HepG2 (cell line): ENCODE results near the gene UBXN2A. TPM values are rescaled to one million over a fixed set of nuclear protein-coding genes. Genes with fewer than 3 reads are reported as not detected.

Experiments used
- KMT2A ChIP-seq: sonication (generic); formaldehyde crosslinking; IDR thresholded peaks from 2 replicates; pipeline ENCODE4 v1.4.0; 2020; ENCODE audit warnings: missing genetic modification reagents
- MEF2D ChIP-seq: sonication (generic); formaldehyde crosslinking; IDR thresholded peaks from 2 replicates; pipeline ENCODE4 v1.5.1; 2020; ENCODE audit warnings: mild to moderate bottlenecking, missing genetic modification reagents
- MXI1 ChIP-seq: IDR thresholded peaks from 3 replicates; pipeline ENCODE4 v1.6.1; 2012; ENCODE audit warnings: low read depth, low read length, inconsistent platforms, borderline replicate concordance
- SMYD3 ChIP-seq: sonication (generic); formaldehyde crosslinking; IDR thresholded peaks from 2 replicates; pipeline ENCODE4 v1.8.1; 2023; ENCODE audit warnings: mild to moderate bottlenecking, missing genetic modification reagents
- SP4 ChIP-seq: sonication (generic); formaldehyde crosslinking; IDR thresholded peaks from 2 replicates; pipeline ENCODE4 v1.8.1; 2023; ENCODE audit warnings: mild to moderate bottlenecking, missing genetic modification reagents
- THYN1 ChIP-seq: sonication (generic); formaldehyde crosslinking; IDR thresholded peaks from 2 replicates; pipeline ENCODE4 v1.8.1; 2023; ENCODE audit warnings: low read depth, mild to moderate bottlenecking, moderate library complexity, missing genetic modification reagents, borderline replicate concordance
- ZNF382 ChIP-seq: sonication (generic); formaldehyde crosslinking; IDR thresholded peaks from 2 replicates; pipeline ENCODE4 v1.5.0; 2020; ENCODE audit warnings: missing genetic modification reagents, mild to moderate bottlenecking, borderline replicate concordance
- ZNF768 ChIP-seq: sonication (generic); formaldehyde crosslinking; IDR thresholded peaks from 2 replicates; pipeline ENCODE4 v1.4.0; 2020; ENCODE audit warnings: missing genetic modification reagents
- polyA plus RNA-seq, 8 experiments: library from polyadenylated mRNA; depleted of rRNA in 3 of 8; stranded (reverse) in 7 of 8; unstranded in 1 of 8; fragments of >200 nt; fragmentation: Illumina TruSeq in 4 of 8; extraction: Trizol in 4 of 8; gene quantifications; 2 replicates each; pipeline versions ENCODE4 v1.2.1 to v1.2.3, GENCODE V29; 2011 to 2016; ENCODE audit warnings: low read depth in 4 of 8, missing spikeins in 1 of 8, mixed read lengths in 1 of 8; ENCODE audit not compliant: insufficient read depth in 1 of 8
- total RNA-seq, 5 experiments: library from RNA; depleted of rRNA; stranded (reverse); fragments of >200 nt; fragmentation: Illumina TruSeq; extraction: Trizol; gene quantifications; 2 replicates each; pipeline ENCODE4 v1.2.3, GENCODE V29; 2016; ENCODE audit warnings: low read depth in 1 of 5
- TF ChIP-seq, protein P1 (sequence below): sonication (generic); formaldehyde crosslinking; IDR thresholded peaks from 2 replicates; pipeline ENCODE4 v1.8.0; 2022; ENCODE audit warnings: missing genetic modification reagents, mild to moderate bottlenecking, borderline replicate concordance
- TF ChIP-seq, protein P2 (sequence below): sonication (generic); IDR thresholded peaks from 2 replicates; pipeline ENCODE4 v1.6.1; 2016; ENCODE audit warnings: low read depth, borderline replicate concordance
- TF ChIP-seq, protein P3 (sequence below): sonication (generic); formaldehyde crosslinking; IDR thresholded peaks from 2 replicates; pipeline ENCODE4 v1.5.0; 2020; ENCODE audit warnings: mild to moderate bottlenecking, missing genetic modification reagents
- TF ChIP-seq, protein P4 (sequence below): sonication (generic); formaldehyde crosslinking; IDR thresholded peaks from 2 replicates; pipeline ENCODE4 v1.5.1; 2020; ENCODE audit warnings: mild to moderate bottlenecking, missing genetic modification reagents, moderate library complexity
- TF ChIP-seq, protein P5 (sequence below): IDR thresholded peaks from 2 replicates; pipeline ENCODE4 v1.6.1; 2016; ENCODE audit warnings: mild to moderate bottlenecking
- TF ChIP-seq, protein P6 (sequence below): sonication (generic); formaldehyde crosslinking; IDR thresholded peaks from 2 replicates; pipeline ENCODE4 v1.4.0; 2020; ENCODE audit warnings: missing genetic modification reagents, borderline replicate concordance

The UBXN2A gene
- total and polyA plus RNA-seq, 2 of the 13 experiments (the other 11 are each of a cell fraction or from before 2014, with no cell fraction given), result 8.3 to 20.9 TPM

DNA sequence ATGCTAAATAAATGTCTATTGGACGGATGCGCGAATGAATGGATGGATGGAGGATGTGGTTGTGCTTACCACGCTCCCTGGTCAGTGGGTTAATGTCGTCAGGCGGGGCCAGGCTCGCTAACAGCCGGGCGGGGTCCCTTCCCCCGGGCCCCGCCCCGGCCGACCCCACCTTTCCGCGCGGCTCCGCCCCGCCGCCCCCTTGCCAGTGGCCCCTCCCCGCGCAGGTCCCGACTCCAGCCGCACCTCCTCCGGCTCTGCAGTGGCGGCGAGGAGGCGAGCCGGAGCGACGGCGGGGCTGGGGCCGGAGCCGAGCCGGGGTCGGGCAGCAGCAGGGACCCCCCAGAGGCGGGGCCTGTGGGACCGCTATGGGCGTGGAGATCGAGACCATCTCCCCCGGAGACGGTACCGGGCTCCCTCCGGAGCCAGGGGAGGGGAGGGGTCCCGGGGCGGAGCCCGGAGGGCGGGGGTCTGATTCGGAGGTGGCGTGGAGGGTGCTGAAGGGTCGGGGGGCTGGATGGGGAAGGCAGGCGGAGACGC, 109.3 kb downstream of the UBXN2A start, which contains the start of gene FKBP1B (continued):
- TF ChIP-seq MXI1 (0 out of 3 replicates have a peak, but pooled peaks have one; percentile 18), KMT2A (no peak), SP4 (peak; percentile 93), SMYD3 (CRISPR knock-in tag) (no peak), ZNF382 (no peak), MEF2D (0 out of 2 replicates have a peak, but pooled peaks have one; percentile 3), THYN1 (CRISPR knock-in tag) (no peak), ZNF768 (CRISPR knock-in tag) (no peak)
- TF ChIP-seq, protein P1, sequence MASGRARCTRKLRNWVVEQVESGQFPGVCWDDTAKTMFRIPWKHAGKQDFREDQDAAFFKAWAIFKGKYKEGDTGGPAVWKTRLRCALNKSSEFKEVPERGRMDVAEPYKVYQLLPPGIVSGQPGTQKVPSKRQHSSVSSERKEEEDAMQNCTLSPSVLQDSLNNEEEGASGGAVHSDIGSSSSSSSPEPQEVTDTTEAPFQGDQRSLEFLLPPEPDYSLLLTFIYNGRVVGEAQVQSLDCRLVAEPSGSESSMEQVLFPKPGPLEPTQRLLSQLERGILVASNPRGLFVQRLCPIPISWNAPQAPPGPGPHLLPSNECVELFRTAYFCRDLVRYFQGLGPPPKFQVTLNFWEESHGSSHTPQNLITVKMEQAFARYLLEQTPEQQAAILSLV, result 0 out of 2 replicates have a peak, but pooled peaks have one; percentile 33
- TF ChIP-seq, protein P2, sequence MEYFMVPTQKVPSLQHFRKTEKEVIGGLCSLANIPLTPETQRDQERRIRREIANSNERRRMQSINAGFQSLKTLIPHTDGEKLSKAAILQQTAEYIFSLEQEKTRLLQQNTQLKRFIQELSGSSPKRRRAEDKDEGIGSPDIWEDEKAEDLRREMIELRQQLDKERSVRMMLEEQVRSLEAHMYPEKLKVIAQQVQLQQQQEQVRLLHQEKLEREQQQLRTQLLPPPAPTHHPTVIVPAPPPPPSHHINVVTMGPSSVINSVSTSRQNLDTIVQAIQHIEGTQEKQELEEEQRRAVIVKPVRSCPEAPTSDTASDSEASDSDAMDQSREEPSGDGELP, result no peak
- TF ChIP-seq, protein P3, sequence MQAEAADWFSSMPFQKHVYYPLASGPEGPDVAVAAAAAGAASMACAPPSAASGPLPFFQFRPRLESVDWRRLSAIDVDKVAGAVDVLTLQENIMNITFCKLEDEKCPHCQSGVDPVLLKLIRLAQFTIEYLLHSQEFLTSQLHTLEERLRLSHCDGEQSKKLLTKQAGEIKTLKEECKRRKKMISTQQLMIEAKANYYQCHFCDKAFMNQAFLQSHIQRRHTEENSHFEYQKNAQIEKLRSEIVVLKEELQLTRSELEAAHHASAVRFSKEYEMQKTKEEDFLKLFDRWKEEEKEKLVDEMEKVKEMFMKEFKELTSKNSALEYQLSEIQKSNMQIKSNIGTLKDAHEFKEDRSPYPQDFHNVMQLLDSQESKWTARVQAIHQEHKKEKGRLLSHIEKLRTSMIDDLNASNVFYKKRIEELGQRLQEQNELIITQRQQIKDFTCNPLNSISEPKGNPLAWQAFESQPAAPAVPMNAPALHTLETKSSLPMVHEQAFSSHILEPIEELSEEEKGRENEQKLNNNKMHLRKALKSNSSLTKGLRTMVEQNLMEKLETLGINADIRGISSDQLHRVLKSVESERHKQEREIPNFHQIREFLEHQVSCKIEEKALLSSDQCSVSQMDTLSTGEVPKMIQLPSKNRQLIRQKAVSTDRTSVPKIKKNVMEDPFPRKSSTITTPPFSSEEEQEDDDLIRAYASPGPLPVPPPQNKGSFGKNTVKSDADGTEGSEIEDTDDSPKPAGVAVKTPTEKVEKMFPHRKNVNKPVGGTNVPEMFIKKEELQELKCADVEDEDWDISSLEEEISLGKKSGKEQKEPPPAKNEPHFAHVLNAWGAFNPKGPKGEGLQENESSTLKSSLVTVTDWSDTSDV, result no peak
- TF ChIP-seq, protein P4, sequence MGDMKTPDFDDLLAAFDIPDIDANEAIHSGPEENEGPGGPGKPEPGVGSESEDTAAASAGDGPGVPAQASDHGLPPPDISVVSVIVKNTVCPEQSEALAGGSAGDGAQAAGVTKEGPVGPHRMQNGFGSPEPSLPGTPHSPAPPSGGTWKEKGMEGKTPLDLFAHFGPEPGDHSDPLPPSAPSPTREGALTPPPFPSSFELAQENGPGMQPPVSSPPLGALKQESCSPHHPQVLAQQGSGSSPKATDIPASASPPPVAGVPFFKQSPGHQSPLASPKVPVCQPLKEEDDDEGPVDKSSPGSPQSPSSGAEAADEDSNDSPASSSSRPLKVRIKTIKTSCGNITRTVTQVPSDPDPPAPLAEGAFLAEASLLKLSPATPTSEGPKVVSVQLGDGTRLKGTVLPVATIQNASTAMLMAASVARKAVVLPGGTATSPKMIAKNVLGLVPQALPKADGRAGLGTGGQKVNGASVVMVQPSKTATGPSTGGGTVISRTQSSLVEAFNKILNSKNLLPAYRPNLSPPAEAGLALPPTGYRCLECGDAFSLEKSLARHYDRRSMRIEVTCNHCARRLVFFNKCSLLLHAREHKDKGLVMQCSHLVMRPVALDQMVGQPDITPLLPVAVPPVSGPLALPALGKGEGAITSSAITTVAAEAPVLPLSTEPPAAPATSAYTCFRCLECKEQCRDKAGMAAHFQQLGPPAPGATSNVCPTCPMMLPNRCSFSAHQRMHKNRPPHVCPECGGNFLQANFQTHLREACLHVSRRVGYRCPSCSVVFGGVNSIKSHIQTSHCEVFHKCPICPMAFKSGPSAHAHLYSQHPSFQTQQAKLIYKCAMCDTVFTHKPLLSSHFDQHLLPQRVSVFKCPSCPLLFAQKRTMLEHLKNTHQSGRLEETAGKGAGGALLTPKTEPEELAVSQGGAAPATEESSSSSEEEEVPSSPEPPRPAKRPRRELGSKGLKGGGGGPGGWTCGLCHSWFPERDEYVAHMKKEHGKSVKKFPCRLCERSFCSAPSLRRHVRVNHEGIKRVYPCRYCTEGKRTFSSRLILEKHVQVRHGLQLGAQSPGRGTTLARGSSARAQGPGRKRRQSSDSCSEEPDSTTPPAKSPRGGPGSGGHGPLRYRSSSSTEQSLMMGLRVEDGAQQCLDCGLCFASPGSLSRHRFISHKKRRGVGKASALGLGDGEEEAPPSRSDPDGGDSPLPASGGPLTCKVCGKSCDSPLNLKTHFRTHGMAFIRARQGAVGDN (CRISPR knock-in tag), result peak; percentile 55
- TF ChIP-seq, protein P5, sequence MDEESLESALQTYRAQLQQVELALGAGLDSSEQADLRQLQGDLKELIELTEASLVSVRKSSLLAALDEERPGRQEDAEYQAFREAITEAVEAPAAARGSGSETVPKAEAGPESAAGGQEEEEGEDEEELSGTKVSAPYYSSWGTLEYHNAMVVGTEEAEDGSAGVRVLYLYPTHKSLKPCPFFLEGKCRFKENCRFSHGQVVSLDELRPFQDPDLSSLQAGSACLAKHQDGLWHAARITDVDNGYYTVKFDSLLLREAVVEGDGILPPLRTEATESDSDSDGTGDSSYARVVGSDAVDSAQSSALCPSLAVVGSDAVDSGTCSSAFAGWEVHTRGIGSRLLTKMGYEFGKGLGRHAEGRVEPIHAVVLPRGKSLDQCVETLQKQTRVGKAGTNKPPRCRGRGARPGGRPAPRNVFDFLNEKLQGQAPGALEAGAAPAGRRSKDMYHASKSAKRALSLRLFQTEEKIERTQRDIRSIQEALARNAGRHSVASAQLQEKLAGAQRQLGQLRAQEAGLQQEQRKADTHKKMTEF (CRISPR knock-in tag), result peak; percentile 33; the same call in 1 of the 2 replicates
- TF ChIP-seq, protein P6, sequence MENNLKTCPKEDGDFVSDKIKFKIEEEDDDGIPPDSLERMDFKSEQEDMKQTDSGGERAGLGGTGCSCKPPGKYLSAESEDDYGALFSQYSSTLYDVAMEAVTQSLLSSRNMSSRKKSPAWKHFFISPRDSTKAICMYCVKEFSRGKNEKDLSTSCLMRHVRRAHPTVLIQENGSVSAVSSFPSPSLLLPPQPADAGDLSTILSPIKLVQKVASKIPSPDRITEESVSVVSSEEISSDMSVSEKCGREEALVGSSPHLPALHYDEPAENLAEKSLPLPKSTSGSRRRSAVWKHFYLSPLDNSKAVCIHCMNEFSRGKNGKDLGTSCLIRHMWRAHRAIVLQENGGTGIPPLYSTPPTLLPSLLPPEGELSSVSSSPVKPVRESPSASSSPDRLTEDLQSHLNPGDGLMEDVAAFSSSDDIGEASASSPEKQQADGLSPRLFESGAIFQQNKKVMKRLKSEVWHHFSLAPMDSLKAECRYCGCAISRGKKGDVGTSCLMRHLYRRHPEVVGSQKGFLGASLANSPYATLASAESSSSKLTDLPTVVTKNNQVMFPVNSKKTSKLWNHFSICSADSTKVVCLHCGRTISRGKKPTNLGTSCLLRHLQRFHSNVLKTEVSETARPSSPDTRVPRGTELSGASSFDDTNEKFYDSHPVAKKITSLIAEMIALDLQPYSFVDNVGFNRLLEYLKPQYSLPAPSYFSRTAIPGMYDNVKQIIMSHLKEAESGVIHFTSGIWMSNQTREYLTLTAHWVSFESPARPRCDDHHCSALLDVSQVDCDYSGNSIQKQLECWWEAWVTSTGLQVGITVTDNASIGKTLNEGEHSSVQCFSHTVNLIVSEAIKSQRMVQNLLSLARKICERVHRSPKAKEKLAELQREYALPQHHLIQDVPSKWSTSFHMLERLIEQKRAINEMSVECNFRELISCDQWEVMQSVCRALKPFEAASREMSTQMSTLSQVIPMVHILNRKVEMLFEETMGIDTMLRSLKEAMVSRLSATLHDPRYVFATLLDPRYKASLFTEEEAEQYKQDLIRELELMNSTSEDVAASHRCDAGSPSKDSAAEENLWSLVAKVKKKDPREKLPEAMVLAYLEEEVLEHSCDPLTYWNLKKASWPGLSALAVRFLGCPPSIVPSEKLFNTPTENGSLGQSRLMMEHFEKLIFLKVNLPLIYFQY (CRISPR knock-in tag), result no peak
